HG03066 (cell line): ENCODE results near the gene ELF5.

Experiments
- ATAC-seq: cut with Tn5 transposase; IDR thresholded peaks from one replicate; pipeline ENCODE4 v1.9.1; 2021; ENCODE audit warnings: low read depth; ENCODE audit not compliant: unreplicated experiment

Gene ELF5

DNA sequence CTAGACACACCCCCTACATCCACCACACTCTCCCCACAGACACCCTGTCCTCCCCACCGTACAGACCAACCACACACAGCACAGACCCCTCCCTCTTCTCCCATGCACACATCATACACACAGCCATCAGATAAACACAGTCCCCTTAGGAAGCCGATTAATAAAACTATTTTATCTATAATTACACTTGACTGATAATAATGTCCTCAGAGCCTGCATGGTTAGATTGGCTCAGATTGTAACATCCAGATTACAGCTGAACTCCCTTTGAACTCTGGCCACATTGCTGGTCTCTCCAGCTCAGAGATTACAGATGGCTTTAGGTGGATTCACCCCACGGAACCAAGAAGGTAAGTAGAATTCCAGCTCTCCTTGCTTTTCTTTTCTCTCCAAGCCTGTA, 9.5 kb upstream of the ELF5 start:
- ATAC-seq: no peak

- ATAC-seq: no peak
Measured at GRCh38 chr11:34522188-34522587, 8.6 kb upstream of the ELF5 start.

DNA sequence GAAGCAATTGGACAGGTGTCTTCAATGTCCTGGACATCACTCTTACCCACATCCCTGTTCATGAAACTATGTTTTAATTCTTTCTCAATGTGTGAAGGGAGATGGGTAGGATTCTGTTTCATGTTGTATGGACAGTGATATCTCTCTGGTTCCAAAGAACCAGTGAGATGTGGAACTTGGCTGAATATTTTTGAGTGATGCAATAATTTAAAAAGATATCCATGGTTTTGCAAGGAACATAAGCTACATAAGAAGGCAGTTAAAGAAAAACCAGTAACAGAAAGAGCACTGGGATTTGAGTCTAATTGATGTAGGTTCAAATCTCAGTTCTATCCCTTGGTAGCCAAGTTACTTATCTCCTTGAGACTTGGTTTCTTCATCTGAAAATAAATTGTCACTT, 7.7 kb upstream of the ELF5 start:
- ATAC-seq: no peak

GRCh38 chr11:34519595-34520235, 6.1 kb upstream of the ELF5 start:
- no peak for ATAC-seq

DNA sequence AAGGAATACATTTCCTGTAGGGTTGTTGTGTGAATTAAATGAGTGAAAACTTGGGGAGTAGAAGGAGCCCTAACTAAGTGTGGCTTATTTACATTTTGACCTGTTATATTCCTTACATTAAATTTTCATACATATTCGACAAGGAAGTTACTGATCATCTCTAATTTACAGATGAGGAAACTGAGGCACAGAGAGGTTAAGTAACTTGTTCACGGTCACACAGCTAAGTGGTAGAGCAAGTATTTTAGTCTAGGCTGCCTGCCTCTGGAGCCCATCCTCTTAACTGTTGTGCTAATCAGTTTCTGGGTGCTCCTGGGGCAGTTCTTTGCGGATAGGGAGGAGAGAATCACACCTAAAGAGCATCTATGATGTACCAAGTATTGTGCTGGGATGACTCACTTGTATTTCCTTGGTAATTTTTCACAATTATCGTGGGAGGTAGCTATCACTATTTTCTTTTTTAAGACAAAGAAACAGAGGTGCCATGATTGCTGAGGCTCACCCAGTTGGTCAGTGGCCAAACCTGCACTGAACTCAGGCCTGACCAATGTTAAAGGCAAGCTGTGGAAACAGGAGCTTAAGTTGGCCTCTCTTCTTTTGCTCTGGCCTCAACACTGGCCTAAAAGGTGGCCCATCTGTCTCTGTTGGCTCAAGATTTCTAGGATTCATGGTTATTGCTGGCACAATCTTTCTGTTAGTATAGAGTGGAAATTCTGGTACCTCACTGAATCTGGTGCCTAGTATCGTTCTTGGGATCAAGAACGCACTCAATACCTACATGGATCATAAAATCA, 2.9 kb upstream of the ELF5 start:
- ATAC-seq: no peak

DNA sequence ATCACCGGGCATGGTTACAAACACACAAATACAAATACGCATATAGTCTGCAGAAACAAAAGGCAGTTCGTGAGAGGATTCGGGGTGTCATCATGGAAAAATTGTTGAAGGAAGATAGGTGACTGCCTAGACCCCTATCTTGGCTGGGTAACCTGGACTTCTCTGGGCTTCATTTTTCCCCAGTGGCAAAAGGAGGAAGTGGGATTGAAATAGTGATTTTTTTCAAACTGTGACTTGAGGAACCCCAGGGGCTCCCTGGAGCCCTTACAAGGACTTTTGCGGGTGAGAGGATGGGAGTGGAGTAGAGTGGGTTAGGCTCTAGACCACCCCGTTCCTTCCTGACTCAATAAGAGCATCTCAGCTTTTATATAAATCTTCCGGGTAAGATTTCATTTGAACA, 1.0 kb upstream of the ELF5 start:
- no peak for ATAC-seq

GRCh38 chr11:34512840-34513681, 533 bp downstream of the ELF5 start:
- ATAC-seq: peak; percentile 66

DNA sequence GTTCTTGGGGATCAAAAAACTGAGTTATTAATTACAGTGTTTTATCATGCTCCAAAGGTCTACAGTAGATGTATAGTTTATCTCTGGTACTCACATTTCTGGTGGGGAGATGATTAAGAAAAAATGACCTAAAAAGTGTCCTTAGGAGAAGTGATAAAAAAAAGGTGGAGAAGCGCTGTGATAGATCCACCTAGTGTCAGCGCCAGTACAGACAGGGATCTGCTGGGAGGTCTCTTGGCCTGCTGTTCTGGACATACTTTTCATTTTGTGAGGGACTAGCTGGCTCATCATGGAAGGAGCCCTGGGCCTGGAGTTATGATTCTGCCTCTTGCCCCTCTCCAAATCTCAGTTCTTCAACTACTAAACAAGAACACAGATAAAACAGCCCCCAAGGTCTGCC, 2.9 kb downstream of the ELF5 start:
- no peak for ATAC-seq

GRCh38 chr11:34510218-34510617, 3.4 kb downstream of the ELF5 start:
- no peak for ATAC-seq

GRCh38 chr11:34509336-34509876, 4.2 kb downstream of the ELF5 start:
- no peak for ATAC-seq

DNA sequence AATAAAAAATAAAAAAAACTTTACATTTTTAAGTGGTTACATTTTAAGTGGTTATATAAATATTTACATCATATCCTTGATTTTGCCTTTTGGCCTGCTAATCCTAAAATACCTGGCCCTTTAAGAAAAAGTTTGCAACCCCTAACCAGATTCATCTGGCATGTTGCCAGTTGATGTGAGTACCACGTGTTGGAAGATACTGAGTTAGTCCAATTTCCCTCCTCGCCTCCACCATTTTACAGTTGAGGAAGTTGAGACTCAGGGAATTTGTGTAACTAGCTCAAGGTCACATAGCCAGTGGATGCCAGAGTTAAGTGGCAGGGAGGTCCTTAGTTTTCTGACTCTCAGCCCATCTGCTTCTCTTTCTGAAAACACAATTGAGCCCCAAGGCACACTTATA, 5.1 kb downstream of the ELF5 start:
- no peak for ATAC-seq

DNA sequence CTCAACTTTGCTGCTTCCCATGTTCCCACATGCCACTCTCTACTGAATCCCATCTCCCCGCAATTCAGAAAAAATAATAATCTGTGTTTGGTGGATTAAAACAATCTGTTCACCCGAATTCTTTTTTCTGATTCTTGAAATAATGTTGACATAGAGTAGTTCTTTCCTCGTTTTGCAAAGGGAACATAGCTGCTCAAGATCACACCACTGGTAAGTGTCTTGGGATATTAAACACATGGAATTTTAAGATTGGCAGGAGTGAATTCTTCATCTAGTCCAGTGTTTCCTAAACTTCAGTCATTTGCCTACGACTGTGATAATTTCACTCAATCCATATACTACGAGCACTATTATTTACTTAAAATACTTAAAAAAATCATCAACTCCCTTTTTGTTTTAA, 6.0 kb downstream of the ELF5 start:
- ATAC-seq: no peak

DNA sequence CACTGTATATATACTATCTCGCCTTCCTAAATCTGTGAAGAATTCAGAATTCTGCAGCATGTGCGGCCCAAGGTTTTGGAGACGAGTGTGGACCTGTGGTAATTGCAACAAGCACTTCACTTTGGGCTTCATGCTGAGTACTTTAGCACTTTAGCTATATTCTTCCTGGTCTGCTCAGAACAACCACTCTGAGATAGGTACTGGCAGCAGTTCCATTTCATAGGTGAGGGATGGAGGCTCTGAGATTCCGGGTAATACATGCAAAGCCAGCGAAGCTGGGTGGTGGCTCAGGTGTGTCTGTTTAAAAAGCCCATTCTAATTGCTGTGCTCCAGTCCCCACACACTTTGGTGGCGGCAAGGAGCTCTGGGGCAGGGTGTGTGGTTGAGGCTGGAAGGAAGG, 6.4 kb downstream of the ELF5 start:
- ATAC-seq: no peak

DNA sequence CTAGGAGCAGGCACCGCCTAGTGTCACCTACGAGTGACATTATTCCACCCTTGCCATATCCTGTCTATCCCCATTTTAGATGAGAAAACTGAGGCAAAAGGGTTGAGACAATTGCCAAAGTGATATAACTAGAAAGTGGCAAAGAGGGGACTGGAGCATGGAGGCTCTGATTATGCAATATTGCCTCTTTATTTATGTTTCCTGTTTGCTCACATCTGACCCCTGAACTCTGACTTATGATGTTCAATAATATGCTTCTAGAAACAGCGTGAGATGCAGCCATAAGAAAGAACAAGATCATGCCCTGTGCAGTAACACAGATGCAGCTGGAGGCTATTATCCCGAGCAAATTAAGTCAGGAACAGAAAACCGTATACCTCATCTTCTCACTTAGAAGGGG, 7.7 kb downstream of the ELF5 start:
- ATAC-seq: no peak

GRCh38 chr11:34502949-34503348, 10.6 kb downstream of the ELF5 start:
- ATAC-seq: no peak

DNA sequence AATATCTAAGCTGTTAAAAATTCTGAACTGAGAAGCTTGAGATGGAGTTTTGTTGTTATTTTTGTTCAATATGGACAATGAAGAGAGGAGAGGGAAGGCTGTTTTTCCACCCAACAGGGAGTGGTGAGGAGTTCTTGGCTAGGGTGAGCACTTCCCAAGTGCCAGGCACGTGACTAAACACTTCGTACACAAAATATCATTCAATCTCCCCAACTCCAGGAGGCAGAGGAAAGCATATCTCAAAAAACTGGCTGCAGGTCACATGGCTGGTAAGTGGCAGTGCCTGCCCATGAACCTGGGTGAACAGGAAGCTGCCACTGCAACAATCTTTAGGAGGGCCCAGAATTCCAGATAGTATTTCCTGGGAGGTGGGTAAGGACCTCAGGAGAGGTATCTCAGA, 11.6 kb downstream of the ELF5 start:
- no peak for ATAC-seq

GRCh38 chr11:34501500-34501899, 12.1 kb downstream of the ELF5 start:
- ATAC-seq: no peak

GRCh38 chr11:34499719-34500500, 13.7 kb downstream of the ELF5 start:
- ATAC-seq: no peak

DNA sequence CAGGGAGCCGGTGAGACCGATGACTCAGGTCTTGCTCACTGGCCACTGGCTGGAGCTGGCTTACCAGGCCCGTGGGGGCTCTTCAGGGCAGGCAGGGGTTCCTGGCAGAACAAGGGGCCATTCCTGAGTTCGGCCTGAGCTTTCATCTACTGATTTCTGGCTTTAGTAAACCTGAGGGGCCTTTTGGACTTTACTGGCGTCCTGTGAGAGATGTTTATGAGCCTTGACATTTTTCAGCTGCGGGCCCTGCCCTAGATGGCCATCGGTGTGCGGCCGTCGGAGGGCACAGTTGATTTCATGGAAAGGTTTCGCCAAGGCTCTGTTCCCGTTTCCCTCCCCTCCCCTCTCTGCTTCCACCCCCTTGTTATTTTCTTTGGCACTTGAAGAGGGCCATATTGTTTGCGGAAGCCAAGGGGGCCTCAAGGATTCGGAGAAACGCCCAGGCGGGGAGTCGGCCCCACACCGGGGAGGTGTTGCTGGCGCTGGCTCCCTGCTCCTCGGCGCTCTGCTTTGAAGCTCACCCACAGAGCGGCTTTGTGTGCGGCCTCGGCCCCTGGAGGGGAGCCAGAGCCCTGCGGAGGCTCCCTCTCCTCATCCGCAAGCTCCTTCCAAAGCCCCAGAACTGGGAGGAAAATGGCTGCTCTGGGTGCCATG, 17.7 kb downstream of the ELF5 start:
- no peak for ATAC-seq

- ATAC-seq: no peak
Measured at GRCh38 chr11:34495239-34495723, 18.3 kb downstream of the ELF5 start.
